ENCODE results near the gene PPP1R37. TPM values are rescaled to one million over a fixed set of nuclear protein-coding genes. Genes with fewer than 3 reads are reported as not detected.
A peak's percentile ranks its signal among the peaks of the same experiment; 100 is the strongest.

PPP1R37 gene
- 28.1 and 37.3 TPM in 2 replicates for total RNA-seq
- total RNA-seq (2013), result 17.1 TPM
- polyA plus RNA-seq, result 20.1 and 20.7 TPM in 2 replicates
- polyA minus RNA-seq, result 49.1 and 60.7 TPM in 2 replicates

- Histone ChIP-seq H3K36me3 (replicated peaks in 1 of 2; ENCODE audit: control extremely low read depth in 1 of 2, control insufficient read depth in 1 of 2, extremely low read depth in 1 of 2, insufficient read depth in 2 of 2, low read length in 1 of 2) (peaks cover 0 to 16% of the 10 kb centered on the region in 2 experiments), H3K4me3 (ENCODE audit: control extremely low read depth in 1 of 5, extremely low read depth in 1 of 5, insufficient read depth in 1 of 5, low read depth in 2 of 5, low read length in 4 of 5) (peak within 1 kb of the TSS; percentile 79 to 93 (median 91)), H3K4me1 (ENCODE audit: control insufficient read depth in 2 of 2, insufficient read depth in 2 of 2, low read length in 2 of 2) (peaks cover 22 to 44% of the 10 kb centered on the region in 2 donors), H3K79me2 (ENCODE audit: control insufficient read depth, insufficient read depth, low read length) (peaks cover 84% of the 10 kb centered on the region), H3K9ac (ENCODE audit: low read length) (peak within 1 kb of the TSS; percentile 86), H4K20me1 (ENCODE audit: control insufficient read depth, insufficient read depth, low read length, poor library complexity, severe bottlenecking) (peaks cover 57% of the 10 kb centered on the region), H2AFZ (ENCODE audit: insufficient read depth, low read depth, low read length, poor library complexity, severe bottlenecking) (peak within 1 kb of the TSS; percentile 93), H3K4me2 (replicated peaks; ENCODE audit: low read depth, low read length, poor library complexity, severe bottlenecking) (peak within 1 kb of the TSS; percentile 88), H3K9me3 (ENCODE audit: control extremely low read depth in 1 of 3, control insufficient read depth in 2 of 3, insufficient read depth in 1 of 3, low read length in 2 of 3) (peaks cover 0 to 8% (median 0%) of the 10 kb centered on the region in 3 donors), H3K27me3 (replicated peaks in 1 of 4; ENCODE audit: control extremely low read depth in 1 of 4, control insufficient read depth in 3 of 4, insufficient read depth in 4 of 4, low read length in 3 of 4) (no peaks in the 10 kb centered on the region), H3K27ac (ENCODE audit: low read length in 2 of 2) (peak within 1 kb of the TSS; percentile 81 to 98)
- H3K4me3 Mint-ChIP-seq, result peak within 1 kb of the TSS; percentile 95
- under 1% methylated on average over 103 of the region's 103 CpGs for WGBS (ENCODE audit: insufficient coverage)
- H3K27ac Mint-ChIP-seq, result peak within 1 kb of the TSS; percentile 99
- DNase-seq, result peak; percentile 97
- peaks cover 3% of the 10 kb centered on the region for H3K9me3 Mint-ChIP-seq (ENCODE audit: insufficient read depth)
- no peaks in the 10 kb centered on the region for H3K27me3 Mint-ChIP-seq
- ChIA-PET POLR2A (interaction anchor here (0.7 to 2.9 kb wide), 13 partner anchors 10 to 1568 kb away, joined by 3 to 28 read pairs (median 7); partner anchors contain the start of genes BLOC1S3, CLASRP, DACT3 and GEMIN7), CTCF (interaction anchor here (0.6 to 2.3 kb wide), 18 partner anchors 10 to 203 kb away, joined by 3 to 13 read pairs (median 4); partner anchors contain the start of genes BLOC1S3, GEMIN7 and TRAPPC6A)
- H3K4me1 Mint-ChIP-seq, result peaks cover 62% of the 10 kb centered on the region
- intact Hi-C loops (cut with micrococcal nuclease), result loop anchor here (1.0 to 5.0 kb wide), 5 partner anchors 18 to 203 kb away; partner anchors contain the start of gene CLASRP
- ATAC-seq (ENCODE audit: low read depth), result peak; percentile 67
- TF ChIP-seq CTCF (IDR thresholded peaks at IDR 0.05) (peak; percentile 52), EZH2 (IDR thresholded peaks at IDR 0.05; ENCODE audit: borderline replicate concordance, insufficient read depth, low read depth, low read length, poor library complexity, severe bottlenecking) (no peak)
Measured at GRCh38 chr19:45092747-45093678, at the start of gene PPP1R37. Gene PPP1R37, plus strand, starts transcription at chr19:45093179. Its CDS starts 147 bp downstream, at chr19:45093326.
